GM10248 (cell line): ENCODE results near the gene ENTHD1.

Experiments used
- CTCF ChIA-PET: fragments of 300-600 bp; sonication (Branson Sonifier 250); formaldehyde crosslinking; extraction: SDS; loops from one replicate; lab custom pipeline; 2021; ENCODE audit warnings: antibody characterized with exemption; lab: Yijun Ruan, JAX
- POLR2A ChIA-PET: fragments of 350-650 bp; sonication (Branson Sonifier 250); formaldehyde crosslinking; extraction: SDS; loops from one replicate; lab custom pipeline; 2020; ENCODE audit warnings: antibody characterized with exemption; lab: Yijun Ruan, JAX
- DNase-seq: peaks from one replicate; pipeline ENCODE4 v3.0.0; 2012; ENCODE audit errors: extremely low spot score
- TF ChIP-seq, protein P1 (sequence below): IDR thresholded peaks from 2 replicates; pipeline ENCODE4 v1.5.1; 2012; ENCODE audit warnings: mild to moderate bottlenecking, low read depth; ENCODE audit errors: extremely low read depth, missing control alignments, control extremely low read depth

The ENTHD1 gene

DNA sequence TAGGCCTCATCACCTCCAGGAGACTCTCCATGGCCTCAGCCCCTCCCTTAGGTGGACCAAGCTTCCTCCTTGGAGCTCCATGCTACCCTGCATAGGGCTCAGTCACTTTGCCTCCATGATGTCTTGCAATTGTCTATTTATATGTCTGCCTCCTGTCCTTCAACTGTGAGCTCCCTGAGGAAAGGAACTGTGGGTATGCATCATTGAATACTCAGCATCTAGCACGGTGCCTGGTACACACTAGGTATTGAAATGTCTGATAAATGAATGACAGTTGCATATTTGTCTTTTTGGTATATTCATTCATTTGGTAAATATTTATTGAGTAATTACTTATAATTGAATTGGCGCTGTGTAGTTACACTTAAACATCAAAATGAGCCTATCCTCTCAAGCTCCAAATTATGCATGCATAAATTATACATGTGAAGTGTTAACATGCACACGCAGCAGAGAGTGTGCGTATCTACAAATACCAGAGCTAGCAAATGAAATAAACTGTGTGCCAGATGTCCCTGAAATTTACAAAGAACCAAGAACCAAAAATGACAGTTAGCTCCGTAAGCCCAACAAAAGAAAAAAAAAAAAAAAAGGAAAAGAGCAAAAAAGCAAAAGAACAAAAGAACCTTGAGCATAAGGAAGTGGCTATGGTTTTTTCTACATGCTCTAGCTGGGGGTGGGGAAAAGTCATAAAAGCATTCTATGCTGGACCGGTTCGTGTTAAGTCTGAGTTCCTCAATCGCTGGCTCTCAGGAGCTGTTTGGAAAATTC, 32.5 kb upstream of the ENTHD1 start:
- CTCF ChIA-PET, result interaction anchor here (1.5 to 2.2 kb wide), 5 partner anchors 8 to 392 kb away, joined by 3 to 7 read pairs (median 5); no protein-coding TSS in a partner anchor
- POLR2A ChIA-PET, result no interaction called here
- TF ChIP-seq, protein P1, sequence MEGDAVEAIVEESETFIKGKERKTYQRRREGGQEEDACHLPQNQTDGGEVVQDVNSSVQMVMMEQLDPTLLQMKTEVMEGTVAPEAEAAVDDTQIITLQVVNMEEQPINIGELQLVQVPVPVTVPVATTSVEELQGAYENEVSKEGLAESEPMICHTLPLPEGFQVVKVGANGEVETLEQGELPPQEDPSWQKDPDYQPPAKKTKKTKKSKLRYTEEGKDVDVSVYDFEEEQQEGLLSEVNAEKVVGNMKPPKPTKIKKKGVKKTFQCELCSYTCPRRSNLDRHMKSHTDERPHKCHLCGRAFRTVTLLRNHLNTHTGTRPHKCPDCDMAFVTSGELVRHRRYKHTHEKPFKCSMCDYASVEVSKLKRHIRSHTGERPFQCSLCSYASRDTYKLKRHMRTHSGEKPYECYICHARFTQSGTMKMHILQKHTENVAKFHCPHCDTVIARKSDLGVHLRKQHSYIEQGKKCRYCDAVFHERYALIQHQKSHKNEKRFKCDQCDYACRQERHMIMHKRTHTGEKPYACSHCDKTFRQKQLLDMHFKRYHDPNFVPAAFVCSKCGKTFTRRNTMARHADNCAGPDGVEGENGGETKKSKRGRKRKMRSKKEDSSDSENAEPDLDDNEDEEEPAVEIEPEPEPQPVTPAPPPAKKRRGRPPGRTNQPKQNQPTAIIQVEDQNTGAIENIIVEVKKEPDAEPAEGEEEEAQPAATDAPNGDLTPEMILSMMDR, result no peak
- no peak for DNase-seq

DNA sequence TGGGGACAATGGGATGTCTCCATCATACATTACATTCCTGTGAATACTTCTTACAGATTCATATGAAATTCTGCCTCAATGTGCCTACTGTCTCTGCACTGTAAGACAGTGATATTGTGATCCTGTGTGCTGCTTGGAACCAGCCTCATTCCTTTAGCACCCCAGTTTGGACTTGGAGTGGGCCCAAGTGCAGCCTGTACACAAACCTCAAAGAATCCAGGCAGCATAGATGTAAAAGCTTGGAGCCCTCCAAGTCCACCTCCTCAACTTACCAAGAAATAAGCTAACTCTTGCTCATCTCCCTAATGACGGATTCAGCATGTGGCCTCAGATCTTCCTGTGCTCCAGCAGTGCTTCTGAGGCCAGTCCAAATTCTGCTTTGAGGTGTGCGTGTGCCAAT, 31.7 kb upstream of the ENTHD1 start:
- ChIA-PET CTCF (interaction anchor here (1.0 to 2.1 kb wide), 5 partner anchors 13 to 391 kb away, joined by 3 to 7 read pairs (median 5); no protein-coding TSS in a partner anchor), POLR2A (no interaction called here)
- no peak for DNase-seq
- TF ChIP-seq, protein P1, result no peak

DNA sequence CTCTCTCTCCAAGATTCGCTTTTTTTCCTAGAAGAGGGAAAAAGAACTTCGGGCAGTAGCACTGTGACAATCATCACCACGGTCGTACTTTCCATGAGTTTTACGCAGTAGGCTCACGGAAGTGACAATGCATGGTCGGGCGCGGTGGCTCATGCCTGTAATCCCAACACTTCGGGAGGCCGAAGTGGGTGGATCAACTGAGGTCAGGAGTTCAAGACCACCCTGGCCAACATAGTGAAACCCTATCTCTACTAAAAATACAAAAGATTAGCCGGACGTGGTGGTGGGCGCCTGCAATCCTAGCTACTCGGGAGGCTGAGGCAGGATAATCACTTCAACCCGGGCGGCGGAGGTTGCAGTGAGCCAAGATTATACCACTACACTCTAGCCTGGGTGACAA, 30.7 kb upstream of the ENTHD1 start:
- no peak for DNase-seq
- TF ChIP-seq, protein P1, result no peak
- CTCF ChIA-PET, result interaction anchor here (1.0 to 5.1 kb wide), 5 partner anchors 8 to 62 kb away, joined by 3 to 24 read pairs (median 3); no protein-coding TSS in a partner anchor
- POLR2A ChIA-PET, result no interaction called here

DNA sequence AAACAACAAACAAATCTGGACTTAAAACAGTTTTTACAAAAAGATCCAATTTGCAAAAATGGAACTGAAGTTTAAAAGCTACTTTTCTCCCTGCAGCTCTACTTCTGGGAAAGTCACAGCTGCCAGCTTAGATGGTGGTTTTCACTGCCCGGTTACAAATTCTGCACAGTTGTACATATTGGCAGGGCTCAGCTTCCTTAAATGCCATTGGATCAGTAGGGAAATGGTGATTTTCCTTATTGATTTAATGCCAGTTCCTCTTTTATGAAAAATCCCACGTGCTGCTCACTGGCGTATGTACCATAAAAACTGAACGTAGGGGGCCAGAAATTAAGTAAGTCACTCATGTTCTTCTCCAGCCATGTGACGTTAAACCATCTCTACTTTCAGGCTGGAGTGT, 30.1 kb upstream of the ENTHD1 start:
- TF ChIP-seq, protein P1, result no peak
- ChIA-PET CTCF (interaction anchor here (1.0 to 5.1 kb wide), 3 partner anchors 9 to 39 kb away, joined by 3 to 24 read pairs (median 4); no protein-coding TSS in a partner anchor), POLR2A (no interaction called here)
- DNase-seq, result no peak

DNA sequence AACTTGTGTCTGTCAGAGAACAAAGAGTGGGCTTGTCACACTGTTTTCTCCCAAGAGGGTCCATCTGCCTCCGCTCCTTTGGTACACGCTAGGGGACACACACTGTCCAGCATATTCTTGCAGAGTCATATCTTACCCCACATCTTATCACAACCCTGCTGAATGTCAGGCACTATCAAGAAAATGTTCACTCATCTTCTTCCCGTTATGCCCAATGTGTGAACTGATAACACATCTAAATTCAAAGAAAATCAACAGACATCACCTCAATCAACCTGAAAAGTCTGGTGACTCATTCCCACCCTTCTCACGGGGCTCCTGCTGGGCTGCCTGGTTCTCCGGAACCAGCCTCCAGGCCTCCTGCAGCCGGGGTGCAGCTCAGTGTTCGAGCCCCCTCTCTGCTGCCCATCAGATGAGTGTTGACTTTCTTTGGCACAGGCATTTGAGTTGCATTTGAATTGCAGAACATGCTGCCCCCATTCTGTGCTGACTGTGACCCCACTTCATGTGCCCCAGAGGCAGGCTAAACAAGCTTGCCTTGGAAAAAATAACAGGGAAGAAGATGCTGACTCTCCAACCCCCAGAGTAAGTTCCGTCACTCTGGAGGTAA, 26.7 kb upstream of the ENTHD1 start:
- CTCF ChIA-PET, result interaction anchor here (0.8 to 5.1 kb wide), 2 partner anchors 12 to 104 kb away, joined by 3 to 24 read pairs; no protein-coding TSS in a partner anchor
- POLR2A ChIA-PET, result no interaction called here
- TF ChIP-seq, protein P1, result no peak
- DNase-seq, result no peak

DNA sequence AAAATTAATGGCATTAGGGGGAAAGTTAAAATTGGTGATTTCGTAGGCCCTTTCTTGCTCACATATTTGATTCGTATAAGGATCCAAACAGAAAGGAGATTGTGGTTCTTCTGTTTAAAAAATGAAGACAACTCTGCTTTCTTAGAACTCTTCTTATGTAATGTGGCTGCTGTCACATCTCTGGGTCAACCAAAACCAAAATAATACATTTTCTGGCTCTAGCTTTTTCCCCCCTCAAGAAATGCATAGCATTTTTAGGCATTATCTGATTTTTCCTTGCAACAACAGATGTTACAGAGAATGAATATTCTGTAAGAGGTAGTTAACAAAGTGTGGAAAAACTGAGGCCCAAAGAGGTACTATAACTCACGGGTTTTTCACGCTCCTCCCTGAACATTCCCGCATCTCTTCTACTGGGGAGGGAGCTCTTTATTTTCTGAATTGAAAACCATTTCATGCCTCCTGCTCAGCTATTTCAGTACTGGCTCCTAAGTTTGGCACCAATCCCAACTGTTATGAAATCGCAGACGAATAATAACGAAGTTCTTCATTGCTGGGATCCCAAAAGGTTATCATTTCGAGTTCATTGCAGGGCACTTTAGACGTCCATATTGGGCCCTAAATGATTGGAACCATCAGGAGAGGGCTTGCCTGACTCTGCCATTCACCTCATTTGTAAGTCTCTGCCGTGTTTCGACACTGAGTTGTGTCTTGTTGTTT, 24.4 kb upstream of the ENTHD1 start:
- CTCF ChIA-PET, result interaction anchor here (1.0 to 2.0 kb wide), 4 partner anchors 9 to 13 kb away, joined by 3 to 7 read pairs (median 4); no protein-coding TSS in a partner anchor

More for the DNA sequence above, 24.4 kb upstream of the ENTHD1 start:
- TF ChIP-seq, protein P1, result no peak
- no peak for DNase-seq
- POLR2A ChIA-PET, result no interaction called here
